Thyroid gland (tissue), 4 donors: ENCODE measurements around the gene PCDHGC3.

Source experiments
- POLR2A ChIP-seq, 2 donors: fragments of 450-650 bp; IDR thresholded peaks; one replicate each; pipeline ENCODE4 v1.6.1; 2017; ENCODE audit warnings: antibody characterized with exemption in 2 of 2, mild to moderate bottlenecking in 2 of 2, moderate library complexity in 1 of 2
- TF ChIP-seq, protein P1 (sequence below), 6 experiments: fragments of 200-600 bp in 3 of 6; fragments of 450-650 bp in 3 of 6; sonication (generic) in 3 of 6; IDR thresholded peaks; one replicate each; pipeline ENCODE4 v1.5.1; 2016 to 2019; ENCODE audit warnings: antibody characterized with exemption in 6 of 6, mild to moderate bottlenecking in 2 of 6, inconsistent platforms in 1 of 6, moderate library complexity in 1 of 6

DNA sequence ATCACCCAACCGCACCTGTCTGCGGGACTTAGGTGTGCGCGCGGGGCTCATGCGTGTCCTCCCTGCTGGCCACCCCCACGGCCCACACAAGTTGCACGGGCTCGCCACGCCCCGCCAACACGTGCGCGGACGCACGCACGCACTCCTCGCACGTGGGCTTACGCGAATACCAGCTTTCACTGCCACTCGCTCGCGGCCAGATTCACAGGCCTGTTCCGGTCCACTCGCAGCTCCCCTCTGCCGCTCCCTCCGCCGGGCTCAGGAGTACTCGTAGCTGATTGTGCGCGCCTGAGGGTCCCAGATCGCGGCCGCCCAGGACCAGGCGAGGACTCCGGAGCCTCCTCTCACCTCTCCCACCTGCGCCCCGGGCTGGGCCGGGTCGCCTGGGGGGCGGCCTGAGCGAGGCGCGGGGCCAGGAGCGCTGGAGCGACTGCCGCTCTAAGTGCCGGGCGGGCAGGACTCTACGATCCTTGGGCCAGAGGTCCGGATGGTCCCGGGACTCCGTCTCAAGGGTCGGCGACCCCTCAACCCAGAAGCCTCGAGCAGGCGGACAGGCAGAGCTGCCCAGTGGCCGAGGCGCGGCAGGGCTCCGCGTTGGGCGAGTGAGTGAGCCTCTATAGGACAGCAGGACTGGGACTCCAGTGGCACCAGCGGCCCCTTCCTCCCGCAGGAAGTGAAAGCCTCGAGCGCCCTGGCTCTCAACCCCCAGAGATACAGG, 16.6 kb downstream of the PCDHGC3 start:
- TF ChIP-seq, protein P1, sequence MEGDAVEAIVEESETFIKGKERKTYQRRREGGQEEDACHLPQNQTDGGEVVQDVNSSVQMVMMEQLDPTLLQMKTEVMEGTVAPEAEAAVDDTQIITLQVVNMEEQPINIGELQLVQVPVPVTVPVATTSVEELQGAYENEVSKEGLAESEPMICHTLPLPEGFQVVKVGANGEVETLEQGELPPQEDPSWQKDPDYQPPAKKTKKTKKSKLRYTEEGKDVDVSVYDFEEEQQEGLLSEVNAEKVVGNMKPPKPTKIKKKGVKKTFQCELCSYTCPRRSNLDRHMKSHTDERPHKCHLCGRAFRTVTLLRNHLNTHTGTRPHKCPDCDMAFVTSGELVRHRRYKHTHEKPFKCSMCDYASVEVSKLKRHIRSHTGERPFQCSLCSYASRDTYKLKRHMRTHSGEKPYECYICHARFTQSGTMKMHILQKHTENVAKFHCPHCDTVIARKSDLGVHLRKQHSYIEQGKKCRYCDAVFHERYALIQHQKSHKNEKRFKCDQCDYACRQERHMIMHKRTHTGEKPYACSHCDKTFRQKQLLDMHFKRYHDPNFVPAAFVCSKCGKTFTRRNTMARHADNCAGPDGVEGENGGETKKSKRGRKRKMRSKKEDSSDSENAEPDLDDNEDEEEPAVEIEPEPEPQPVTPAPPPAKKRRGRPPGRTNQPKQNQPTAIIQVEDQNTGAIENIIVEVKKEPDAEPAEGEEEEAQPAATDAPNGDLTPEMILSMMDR (IDR thresholded peaks at IDR 0.05) = no peak
- no peak for TF ChIP-seq POLR2A (IDR thresholded peaks at IDR 0.05)
